GM12878 (cell line): ENCODE measurements around the gene TFDP1. TPM values are rescaled to one million over a fixed set of nuclear protein-coding genes. Genes with fewer than 3 reads are reported as not detected.

Source experiments
- ATAC-seq: fragments of 200-7000 bp; cut with Tn5 transposase; 3 replicates; pipeline ENCODE4 v1.9.1; 2020; ENCODE audit warnings: mild to moderate bottlenecking, moderate library complexity
- BruUV-seq: library from RNA; stranded (reverse); fragments of 400-500 nt; replicated peaks from 2 replicates; lab custom pipeline; 2021; lab: Mats Ljungman, UMichigan
- CTCF ChIA-PET: fragments of 300-600 bp; sonication (Branson Sonifier 250); formaldehyde crosslinking; extraction: SDS; loops from one replicate; lab custom pipeline; 2021; ENCODE audit warnings: inconsistent platforms; lab: Yijun Ruan, JAX
- POLR2A ChIA-PET: fragments of 350-600 bp; formaldehyde crosslinking; extraction: SDS; loops from one replicate; lab custom pipeline; 2021; ENCODE audit warnings: inconsistent platforms; lab: Charles Lee
- RAD21 ChIA-PET: fragments of 300-600 bp; sonication (Branson Sonifier 250); formaldehyde crosslinking; loops from one replicate; lab custom pipeline; 2023; ENCODE audit warnings: antibody characterized with exemption; ENCODE audit not compliant: unreplicated experiment; lab: Charles Lee
- SMC1A ChIA-PET: fragments of 300-600 bp; sonication (Branson Sonifier 250); formaldehyde crosslinking; loops from one replicate; lab custom pipeline; 2023; ENCODE audit not compliant: unreplicated experiment, uncharacterized antibody; lab: Charles Lee
- DNase-seq: peaks from one replicate; pipeline ENCODE4 v3.0.0-alpha.2; 2011; ENCODE audit warnings: low read depth, low spot score
- FAIRE-seq: peaks from 3 replicates; lab custom pipeline; 2011; peaks lifted over from hg19 to GRCh38; lab: Jason Lieb, UNC
- H2AFZ ChIP-seq: 2 replicates; pipeline ENCODE4 v1.6.0; 2011; ENCODE audit warnings: low read depth, low read length, control low read depth; ENCODE audit not compliant: control insufficient read depth
- H3K27ac ChIP-seq: 2 replicates; pipeline ENCODE4 v1.5.1; 2011; ENCODE audit warnings: control low read depth; ENCODE audit not compliant: control insufficient read depth, insufficient read depth
- H3K27me3 ChIP-seq, 2 experiments: replicated peaks in 1 of 2; 2 replicates each; pipeline versions ENCODE4 v1.6.0 to v1.6.1; 2011; ENCODE audit warnings: low read length in 1 of 2; ENCODE audit not compliant: control insufficient read depth in 2 of 2, insufficient read depth in 2 of 2
- H3K36me3 ChIP-seq, 2 experiments: 2 replicates each; pipeline ENCODE4 v1.5.1; 2011; ENCODE audit warnings: low read length in 1 of 2; ENCODE audit not compliant: control insufficient read depth in 2 of 2, insufficient read depth in 2 of 2
- H3K4me1 ChIP-seq: 2 replicates; pipeline ENCODE4 v1.6.1; 2011; ENCODE audit warnings: mild to moderate bottlenecking, low read length, moderate library complexity, mixed read lengths; ENCODE audit not compliant: control insufficient read depth, insufficient read depth
- H3K4me2 ChIP-seq: 2 replicates; pipeline ENCODE4 v1.6.0; 2011; ENCODE audit warnings: control low read depth; ENCODE audit not compliant: control insufficient read depth, insufficient read depth
- H3K4me3 ChIP-seq: fragments of 200-600 bp; sonication (generic); 2 replicates; pipeline ENCODE4 v1.5.1; 2016
- H3K79me2 ChIP-seq: 2 replicates; pipeline ENCODE4 v1.6.0; 2011; ENCODE audit warnings: low read length; ENCODE audit not compliant: control insufficient read depth, insufficient read depth
- H3K9ac ChIP-seq: 2 replicates; pipeline ENCODE4 v1.8.0; 2011; ENCODE audit warnings: low read length, control low read depth, mixed read lengths; ENCODE audit not compliant: control insufficient read depth, insufficient read depth
- H3K9me3 ChIP-seq: replicated peaks from 3 replicates; pipeline ENCODE4 v1.5.1; 2011; ENCODE audit warnings: mild to moderate bottlenecking, low read length; ENCODE audit not compliant: control insufficient read depth, insufficient read depth
- H4K20me1 ChIP-seq: 2 replicates; pipeline ENCODE4 v1.6.0; 2011; ENCODE audit not compliant: control insufficient read depth, insufficient read depth
- BHLHE40 ChIP-seq, 2 experiments: fragments of 450-650 bp in 1 of 2; IDR thresholded peaks; 2 replicates each; pipeline ENCODE4 v1.6.1; 2011 to 2017; ENCODE audit warnings: low read depth in 2 of 2, borderline replicate concordance in 1 of 2, improper control_type of control experiment in 1 of 2, low read length in 1 of 2, mild to moderate bottlenecking in 1 of 2
- BRCA1 ChIP-seq: IDR thresholded peaks from 2 replicates; pipeline ENCODE4 v1.6.1; 2011; ENCODE audit warnings: low read depth, low read length, improper control_type of control experiment
- CHD4 ChIP-seq: fragments of 200-600 bp; sonication (generic); IDR thresholded peaks from 2 replicates; pipeline ENCODE4 v1.6.1; 2016; ENCODE audit warnings: mild to moderate bottlenecking
- ESRRA ChIP-seq: IDR thresholded peaks from 2 replicates; pipeline ENCODE4 v1.6.1; 2012; ENCODE audit warnings: mild to moderate bottlenecking, low read length, improper control_type of control experiment
- TCF7 ChIP-seq: IDR thresholded peaks from 2 replicates; pipeline ENCODE4 v1.6.1; 2014; ENCODE audit warnings: antibody characterized with exemption, borderline replicate concordance
- ZNF622 ChIP-seq: fragments of 450-650 bp; IDR thresholded peaks from 2 replicates; pipeline ENCODE4 v1.6.1; 2017; ENCODE audit warnings: mild to moderate bottlenecking, inconsistent platforms
- ZSCAN29 ChIP-seq: fragments of 450-650 bp; IDR thresholded peaks from 2 replicates; pipeline ENCODE4 v1.6.1; 2017; ENCODE audit warnings: mild to moderate bottlenecking, moderate library complexity
- WGBS: methylation state at CpG from one replicate; pipeline ENCODE4 v1.1.6; 2016; ENCODE audit warnings: low lambda C conversion rate; ENCODE audit not compliant: insufficient replicate concordance, insufficient coverage; ENCODE audit errors: missing lambda C conversion rate; 5-methylcytosine and 5-hydroxymethylcytosine counted together
- in situ Hi-C: fragments of 300-500 bp; cut with MboI; formaldehyde crosslinking; loops from 9 replicates; pipeline ENCODE4 v1.14.3; 2018; ENCODE audit warnings: mixed read lengths
- intact Hi-C: fragments of 100-400 bp; cut with micrococcal nuclease; formaldehyde crosslinking; loops from one replicate; pipeline ENCODE4 v1.14.2; 2022; ENCODE audit not compliant: unreplicated experiment
- polyA plus RNA-seq, 11 experiments: library from polyadenylated mRNA; depleted of rRNA in 4 of 11; unstranded in 6 of 11; stranded (reverse) in 5 of 11; fragments of >200 nt; fragmentation: Nextera tagmentation in 4 of 11; fragmentation: Illumina TruSeq in 1 of 11; extraction: Ambion mirVana in 4 of 11; extraction: Trizol in 1 of 11; gene quantifications; 1 replicate in 1 of 11; 2 replicates in 10 of 11; pipeline versions ENCODE4 v1.2.1 to v1.2.3, GENCODE V29; 2011 to 2016; ENCODE audit warnings: inconsistent platforms in 2 of 11, missing spikeins in 2 of 11, low read depth in 1 of 11
- total RNA-seq, 4 experiments: library from RNA; depleted of rRNA in 3 of 4; stranded (reverse); fragments of >200 nt in 3 of 4; fragmentation: Illumina TruSeq in 1 of 4; extraction: Trizol in 1 of 4; gene quantifications; 2 replicates each; pipeline versions ENCODE4 v1.2.1 to v1.2.3, GENCODE V29; 2013 to 2021

TFDP1 gene
- total and polyA plus RNA-seq, 10 of the 15 experiments (the other 5 are each of a cell fraction or from before 2014, with no cell fraction given) = 37.7 to 254 (median 119) TPM

DNA sequence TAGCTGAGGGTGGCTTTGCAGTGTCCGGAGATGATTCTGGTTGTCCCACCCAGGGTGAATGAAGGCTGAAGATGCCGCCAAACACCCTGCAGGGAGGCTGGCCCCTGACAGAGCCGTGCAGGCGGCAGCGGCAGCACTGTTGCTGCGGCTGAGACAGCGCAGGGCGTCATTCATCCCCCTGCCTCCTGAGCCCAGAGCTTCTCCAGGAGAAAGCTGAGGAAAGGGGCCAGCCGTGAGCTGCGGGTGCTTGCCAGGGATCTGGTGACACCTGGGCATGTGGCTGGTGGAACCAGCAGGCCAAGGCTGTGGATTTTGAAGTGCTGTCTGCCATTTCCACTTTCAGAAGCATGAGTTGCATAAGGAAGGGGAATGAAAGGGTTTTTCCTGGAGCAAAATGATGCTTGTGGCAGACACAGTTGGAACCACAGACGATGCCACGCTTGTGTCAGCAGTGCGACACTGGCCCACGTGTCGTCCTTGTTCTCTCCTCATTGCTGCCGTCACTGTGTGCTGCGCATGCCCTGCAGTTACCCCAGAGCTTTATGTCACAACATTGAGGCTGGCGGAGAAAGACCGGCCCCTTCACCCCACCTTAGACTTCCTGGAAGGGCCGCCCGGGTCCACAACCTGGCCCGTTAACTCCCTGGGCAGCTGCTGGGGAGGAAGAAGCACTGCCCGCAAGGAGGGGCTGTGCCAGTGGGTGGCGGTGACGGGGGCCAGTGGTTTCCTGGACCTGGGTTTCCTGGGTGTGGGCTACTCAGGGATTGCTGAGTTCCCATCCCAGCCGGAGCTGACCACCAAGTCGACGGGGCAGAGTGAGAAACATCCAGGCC lies 22.7 kb downstream of the TFDP1 start:
- H4K20me1 ChIP-seq = peaks cover 3% of the 10 kb centered on the region; the same call in 1 of the 2 replicates
- ChIA-PET SMC1A (no interaction called here), RAD21 (no interaction called here), CTCF (no interaction called here), POLR2A (no interaction called here)
- H3K27me3 ChIP-seq = no peaks in the 10 kb centered on the region
- no peak for DNase-seq
- BruUV-seq = no TSS peak
- H3K9me3 ChIP-seq = no peaks in the 10 kb centered on the region
- no peak overlapping the region for H3K4me3 ChIP-seq
- no peak for ATAC-seq
- no peak overlapping the region for H3K9ac ChIP-seq
- peaks cover 16 to 17% of the 10 kb centered on the region in 2 experiments; a peak in 3 of 4 replicates for H3K36me3 ChIP-seq
- no peak overlapping the region for H2AFZ ChIP-seq
- TF ChIP-seq ESRRA (no peak), BHLHE40 (IDR thresholded peaks at IDR 0.05; ENCODE audit: borderline replicate concordance in 1 of 2, low read depth in 2 of 2, low read length in 1 of 2) (no peak), TCF7 (no peak), BRCA1 (no peak), ZSCAN29 (no peak), CHD4 (no peak), ZNF622 (no peak)
- H3K4me2 ChIP-seq = no peak overlapping the region
- 94% methylated on average over 28 of the region's 28 CpGs for WGBS
- in situ Hi-C loops (no loop called here), intact Hi-C loops (no loop called here)
- no peak overlapping the region for H3K27ac ChIP-seq
- H3K79me2 ChIP-seq = peaks cover 30% of the 10 kb centered on the region
- FAIRE-seq = no peak
- peaks cover 3% of the 10 kb centered on the region; the same call in 1 of the 2 replicates for H3K4me1 ChIP-seq
